Measurements from ENCODE around the gene ANXA3.
"Not testable (repeated sequence)": the region's sequence is repeated elsewhere in the genome, so short reads cannot be mapped to it uniquely, and the experiment has no call there.

Gene ANXA3

GRCh38 chr4:78542373-78542772, 9.2 kb upstream of the ANXA3 start:
- no peak for DNase-seq (ENCODE audit: low read depth in 1 of 2, low spot score in 1 of 2)

- DNase-seq (ENCODE audit: low read depth in 1 of 2, low spot score in 1 of 2): no peak
Observed at GRCh38 chr4:78543424-78544125, 8.0 kb upstream of the ANXA3 start.

GRCh38 chr4:78544678-78545077, 6.9 kb upstream of the ANXA3 start:
- DNase-seq (ENCODE audit: low read depth in 1 of 2, low spot score in 1 of 2): no peak

- no peak for DNase-seq (ENCODE audit: low read depth in 1 of 2, low spot score in 1 of 2)
Observed at GRCh38 chr4:78545275-78546246, 6.0 kb upstream of the ANXA3 start.

GRCh38 chr4:78547899-78548298, 3.7 kb upstream of the ANXA3 start:
- not testable (repeated sequence) for DNase-seq (ENCODE audit: low read depth in 1 of 2, low spot score in 1 of 2)

- DNase-seq (ENCODE audit: low read depth in 1 of 2, low spot score in 1 of 2): not testable (repeated sequence)
Observed at GRCh38 chr4:78548889-78549288, 2.7 kb upstream of the ANXA3 start.

GRCh38 chr4:78552389-78553042, 946 bp downstream of the ANXA3 start:
- no peak for DNase-seq (ENCODE audit: low read depth in 1 of 2, low spot score in 1 of 2)

GRCh38 chr4:78553043-78553396, 1.4 kb downstream of the ANXA3 start:
- no peak for DNase-seq (ENCODE audit: low read depth in 1 of 2, low spot score in 1 of 2)

GRCh38 chr4:78553529-78554060, 2.0 kb downstream of the ANXA3 start:
- no peak for DNase-seq (ENCODE audit: low read depth in 1 of 2, low spot score in 1 of 2)

GRCh38 chr4:78556665-78557064, 5.1 kb downstream of the ANXA3 start:
- DNase-seq (ENCODE audit: low read depth in 1 of 2, low spot score in 1 of 2): no peak

- DNase-seq (ENCODE audit: low read depth in 1 of 2, low spot score in 1 of 2): no peak
Observed at GRCh38 chr4:78557841-78558240, 6.3 kb downstream of the ANXA3 start.

- no peak for DNase-seq (ENCODE audit: low read depth in 1 of 2, low spot score in 1 of 2)
Observed at GRCh38 chr4:78558410-78558809, 6.8 kb downstream of the ANXA3 start.

GRCh38 chr4:78560296-78560963, 8.9 kb downstream of the ANXA3 start:
- no peak for DNase-seq (ENCODE audit: low read depth in 1 of 2, low spot score in 1 of 2)

GRCh38 chr4:78561677-78562076, 10.1 kb downstream of the ANXA3 start:
- DNase-seq (ENCODE audit: low read depth in 1 of 2, low spot score in 1 of 2): no peak

- DNase-seq (ENCODE audit: low read depth in 1 of 2, low spot score in 1 of 2): no peak
Observed at GRCh38 chr4:78562687-78563086, 11.1 kb downstream of the ANXA3 start.

GRCh38 chr4:78565971-78566372, 14.4 kb downstream of the ANXA3 start:
- DNase-seq (ENCODE audit: low read depth in 1 of 2, low spot score in 1 of 2): no peak

GRCh38 chr4:78566834-78567499, 15.4 kb downstream of the ANXA3 start:
- no peak for DNase-seq (ENCODE audit: low read depth in 1 of 2, low spot score in 1 of 2)

- DNase-seq (ENCODE audit: low read depth in 1 of 2, low spot score in 1 of 2): no peak
Observed at GRCh38 chr4:78567500-78568060, 16.0 kb downstream of the ANXA3 start.

GRCh38 chr4:78568640-78569305, 17.2 kb downstream of the ANXA3 start:
- no peak for DNase-seq (ENCODE audit: low read depth in 1 of 2, low spot score in 1 of 2)

All from stimulated activated CD4-positive, alpha-beta T cell treated with anti-CD3 and anti-CD28 coated beads, Interleukin-15, amount 100 ng/mL, for 1 hour (primary cell).